NCI-H128 (cell line): ENCODE data around the gene DST.
"Not testable (repeated sequence)": the region's sequence is repeated elsewhere in the genome, so short reads cannot be mapped to it uniquely, and the experiment has no call there.

Experiments used
- DNase-seq: peaks from one replicate; lab custom pipeline; 2025; ENCODE audit not compliant: unreplicated experiment; lab: John Stamatoyannopoulos, UW

DST gene

GRCh38 chr6:56518995-56519767, 123.5 kb downstream of the DST start:
- DNase-seq, result no peak

GRCh38 chr6:56517155-56517745, 125.4 kb downstream of the DST start:
- no peak for DNase-seq

DNA sequence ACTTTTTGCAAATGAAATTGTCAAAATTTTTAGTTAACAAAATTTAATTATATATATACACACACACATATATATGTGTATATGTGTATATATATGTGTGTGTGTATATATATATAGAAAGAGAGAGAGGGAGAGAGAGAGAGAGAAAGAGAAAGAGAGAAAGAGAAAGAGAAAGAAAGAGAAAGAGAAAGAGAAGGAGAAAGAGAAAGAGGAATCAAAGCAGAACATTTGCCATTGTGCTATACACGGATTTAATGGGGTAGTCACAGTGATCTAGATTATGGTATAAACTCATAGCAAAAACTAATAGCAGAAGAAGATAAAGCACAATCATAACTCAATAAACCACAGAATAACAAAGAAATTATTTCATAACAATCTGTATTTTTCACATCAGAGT, 126.7 kb downstream of the DST start:
- no peak for DNase-seq

GRCh38 chr6:56515081-56515905, 127.4 kb downstream of the DST start:
- no peak for DNase-seq

- no peak for DNase-seq
These were observed 128.3 kb downstream of the DST start for GRCh38 chr6:56514395-56514794.

DNA sequence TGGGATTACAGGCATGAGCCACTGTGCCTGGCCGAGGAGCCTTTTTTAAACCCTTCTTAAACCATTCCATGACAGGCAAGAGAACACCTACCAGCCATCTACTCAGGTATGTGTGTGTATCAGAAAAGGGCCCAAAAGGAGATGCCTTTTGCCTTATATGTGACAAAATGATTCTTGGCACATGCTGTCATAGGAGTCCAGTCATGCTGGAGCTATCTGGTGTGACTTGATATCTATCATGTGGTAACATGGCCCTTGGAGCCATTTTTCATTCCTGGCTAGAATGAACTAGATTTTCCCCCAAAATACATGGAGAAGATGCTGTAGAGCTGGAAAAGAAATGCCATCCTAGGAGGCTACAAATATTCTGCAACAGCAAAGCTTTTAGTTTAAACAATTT, 129.1 kb downstream of the DST start:
- no peak for DNase-seq

- DNase-seq, result no peak
These were observed 131.1 kb downstream of the DST start for GRCh38 chr6:56511591-56511990.

DNA sequence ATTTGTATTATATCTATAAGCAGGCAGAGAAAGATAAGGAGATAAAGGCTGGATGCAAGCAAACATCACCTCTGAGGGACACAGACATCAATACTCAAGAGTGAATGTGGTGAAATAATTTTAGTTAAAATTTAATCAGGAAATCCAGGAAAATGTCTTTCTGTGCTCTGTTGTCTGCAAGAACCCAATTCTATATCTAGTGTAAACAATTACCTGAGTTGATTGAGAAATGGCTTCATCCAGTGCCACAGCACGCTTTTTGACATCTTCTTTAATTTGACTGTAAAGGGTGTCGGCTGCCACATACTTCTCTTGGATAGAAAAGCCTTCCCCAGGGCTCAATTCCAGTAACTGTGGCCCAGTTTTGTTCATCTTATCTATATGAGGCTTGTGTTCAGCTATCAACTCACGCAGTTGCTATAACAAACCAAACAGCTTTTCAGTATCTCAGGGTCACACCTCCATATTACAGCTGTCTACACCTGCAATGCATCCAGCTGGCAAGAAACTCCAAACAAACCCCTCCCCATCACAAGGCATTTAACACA, 131.6 kb downstream of the DST start:
- no peak for DNase-seq

DNA sequence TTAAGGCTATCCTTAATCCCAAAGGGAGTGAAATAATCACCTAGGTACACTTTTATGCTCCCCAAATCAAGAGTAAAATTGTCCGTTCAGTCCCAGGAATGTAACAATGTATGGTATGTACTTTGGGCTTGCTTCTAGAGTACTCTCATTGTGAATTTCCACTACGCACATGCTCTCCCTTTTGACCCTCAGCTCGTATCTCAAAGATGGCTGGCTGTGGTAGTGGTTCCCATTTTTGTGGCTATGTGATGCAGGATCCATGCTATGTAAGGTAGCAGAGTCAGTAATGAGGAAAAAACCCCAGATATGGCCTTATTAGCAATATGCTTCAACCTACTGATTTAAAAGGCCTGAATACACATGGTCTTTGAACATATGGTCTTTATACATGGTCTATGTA, 133.7 kb downstream of the DST start:
- DNase-seq, result no peak

DNA sequence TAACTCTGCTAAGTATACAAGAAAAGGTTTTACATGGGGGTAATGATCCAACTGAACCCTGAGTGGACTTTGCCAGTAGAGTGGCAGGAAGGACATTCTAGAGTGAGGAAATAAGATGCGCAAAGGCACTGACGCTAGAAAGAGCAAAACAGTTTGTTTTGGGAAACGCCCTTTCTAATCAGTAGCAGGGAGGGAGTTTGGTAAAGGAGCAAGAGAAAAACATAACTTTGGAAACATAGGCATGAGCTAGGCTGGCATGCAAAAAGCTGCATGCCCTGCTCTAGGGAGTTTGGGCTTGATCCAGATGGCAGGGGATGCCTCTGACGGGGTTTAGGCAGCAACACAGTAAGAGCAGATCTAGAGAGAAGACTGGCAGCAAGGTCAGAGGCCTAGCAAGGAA, 135.2 kb downstream of the DST start:
- DNase-seq, result no peak

- no peak for DNase-seq
These were observed 137.0 kb downstream of the DST start for GRCh38 chr6:56505512-56506260.

DNA sequence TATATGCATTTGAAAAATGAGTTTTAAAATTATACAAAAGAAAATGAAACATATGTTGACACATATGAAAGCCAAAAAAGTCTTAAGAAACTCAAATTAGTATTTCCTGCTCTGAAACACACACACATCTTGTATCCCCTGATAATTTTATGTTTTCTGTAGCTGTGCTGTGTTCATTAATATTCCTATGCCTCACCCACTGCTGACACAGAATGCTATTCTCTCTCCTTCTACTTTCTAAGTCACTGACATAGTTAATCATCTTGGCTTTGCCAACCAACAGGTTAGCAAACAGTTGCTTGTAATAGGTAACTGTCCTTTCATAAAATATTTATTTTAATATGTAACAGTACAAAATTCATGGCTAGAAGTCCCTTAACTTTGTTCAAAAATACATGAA, 140.7 kb downstream of the DST start:
- no peak for DNase-seq

- DNase-seq, result no peak
These were observed 143.6 kb downstream of the DST start for GRCh38 chr6:56499095-56499494.

- DNase-seq, result no peak
These were observed 145.0 kb downstream of the DST start for GRCh38 chr6:56497691-56498090.

DNA sequence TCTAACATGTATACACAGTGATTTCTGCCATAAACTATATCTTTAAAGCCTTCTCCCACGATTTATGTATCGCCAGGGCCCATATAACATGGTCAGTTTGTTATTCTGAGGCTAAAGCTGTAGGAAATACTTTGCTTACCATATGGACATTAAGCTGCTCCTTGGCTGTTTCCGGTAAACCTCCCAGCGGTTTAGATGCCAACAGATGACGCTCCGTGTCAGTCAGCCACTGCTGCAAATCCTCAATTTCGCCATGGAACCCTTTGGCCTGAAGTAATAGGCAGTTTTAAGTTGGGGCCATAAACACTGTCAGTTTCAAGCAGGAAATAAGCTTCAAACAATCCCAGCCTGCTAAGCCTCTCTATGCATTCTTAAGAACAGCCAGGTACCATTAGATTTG, 145.4 kb downstream of the DST start:
- DNase-seq, result no peak

DNA sequence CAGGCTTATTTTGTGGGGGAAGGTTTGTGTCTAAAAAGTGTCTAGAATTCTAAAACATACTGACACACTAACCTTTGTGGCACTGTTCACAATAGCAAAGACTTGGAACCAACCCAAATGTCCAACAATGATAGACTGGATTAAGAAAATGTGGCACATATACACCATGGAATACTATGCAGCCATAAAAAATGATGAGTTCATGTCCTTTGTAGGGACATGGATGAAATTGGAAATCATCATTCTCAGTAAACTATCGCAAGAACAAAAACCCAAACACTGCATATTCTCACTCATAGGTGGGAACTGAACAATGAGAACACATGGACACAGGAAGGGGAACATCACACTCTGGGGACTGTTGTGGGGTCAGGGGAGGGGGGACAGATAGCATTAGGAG, 146.0 kb downstream of the DST start:
- DNase-seq, result not testable (repeated sequence)

- no peak for DNase-seq
These were observed 147.0 kb downstream of the DST start for GRCh38 chr6:56495654-56496053.

DNA sequence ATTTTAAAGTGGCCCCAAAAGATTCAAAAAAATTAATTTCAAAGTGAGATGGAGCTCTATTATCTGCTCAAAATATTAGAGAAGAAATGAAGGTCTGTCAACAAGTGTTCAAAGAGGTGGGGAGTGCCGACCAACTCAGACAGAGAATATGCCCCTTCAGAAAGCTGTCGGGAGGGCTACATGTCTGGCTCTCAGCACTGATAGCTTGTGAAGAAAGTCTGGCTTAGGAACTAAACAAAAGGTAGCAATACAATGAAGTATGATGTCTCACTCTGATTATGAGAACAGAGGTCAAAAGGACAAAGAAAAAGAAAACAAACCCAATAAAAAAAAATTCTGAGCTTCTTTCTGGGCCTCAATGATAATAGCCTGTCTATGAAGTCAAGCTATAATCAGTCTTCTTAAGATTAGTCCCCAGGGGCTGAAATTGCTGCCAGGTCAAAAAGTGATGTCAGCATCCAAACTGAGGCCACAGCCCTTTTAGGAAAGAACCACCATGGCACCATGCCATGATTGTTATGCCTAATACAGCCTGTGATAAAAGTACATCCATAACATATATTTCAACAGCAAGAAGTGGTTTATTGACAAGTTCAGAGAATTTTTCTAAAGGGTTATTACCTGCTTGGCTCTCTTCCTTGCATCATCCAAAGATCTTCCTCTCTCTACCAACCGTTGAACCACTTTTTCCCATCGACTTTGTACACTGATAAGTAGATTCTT, 150.9 kb downstream of the DST start:
- DNase-seq, result no peak

DNA sequence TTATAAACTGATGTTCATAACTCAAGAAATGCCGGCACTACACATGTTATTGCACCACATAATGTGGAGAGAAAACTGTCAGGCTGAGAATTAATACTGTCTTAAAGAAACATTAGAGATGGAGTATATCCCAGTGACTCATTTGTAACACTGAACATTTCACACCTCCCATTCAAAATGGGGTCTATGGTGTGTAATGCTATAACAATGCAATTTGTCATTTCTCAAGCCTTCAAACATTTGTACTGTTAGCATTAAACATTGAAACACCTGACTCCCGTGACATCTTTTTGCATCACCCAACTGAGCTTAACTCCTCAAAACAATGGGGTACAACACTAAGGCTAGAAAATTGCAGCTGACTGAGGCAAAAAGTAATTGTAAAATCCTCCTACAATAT, 151.7 kb downstream of the DST start:
- DNase-seq, result no peak

- no peak for DNase-seq
These were observed 153.1 kb downstream of the DST start for GRCh38 chr6:56489559-56489958.
